ENCODE results near the gene RPS6KA5.

RPS6KA5 gene

GRCh38 chr14:91027561-91027960 lies 32.9 kb downstream of the RPS6KA5 start:
- no peak for DNase-seq (ENCODE audit: low read depth)

GRCh38 chr14:91022622-91023028 lies 37.8 kb downstream of the RPS6KA5 start:
- peak; percentile 6 for DNase-seq (ENCODE audit: low read depth)

GRCh38 chr14:91021991-91022621 lies 38.3 kb downstream of the RPS6KA5 start:
- DNase-seq (ENCODE audit: low read depth), result no peak

- no peak for DNase-seq (ENCODE audit: low read depth)
Measured at GRCh38 chr14:91021115-91021514, 39.3 kb downstream of the RPS6KA5 start.

- no peak for DNase-seq (ENCODE audit: low read depth)
Measured at GRCh38 chr14:91019673-91020072, 40.8 kb downstream of the RPS6KA5 start.

- no peak for DNase-seq (ENCODE audit: low read depth)
Measured at GRCh38 chr14:91018481-91018880, 42.0 kb downstream of the RPS6KA5 start.

- no peak for DNase-seq (ENCODE audit: low read depth)
Measured at GRCh38 chr14:91016800-91017410, 43.5 kb downstream of the RPS6KA5 start.

- DNase-seq (ENCODE audit: low read depth), result no peak
Measured at GRCh38 chr14:91015435-91015834, 45.0 kb downstream of the RPS6KA5 start.

- DNase-seq (ENCODE audit: low read depth), result no peak
Measured at GRCh38 chr14:91012045-91012444, 48.4 kb downstream of the RPS6KA5 start.

- DNase-seq (ENCODE audit: low read depth), result no peak
Measured at GRCh38 chr14:91010153-91010533, 50.3 kb downstream of the RPS6KA5 start.

GRCh38 chr14:91009501-91010152 lies 50.8 kb downstream of the RPS6KA5 start:
- DNase-seq (ENCODE audit: low read depth), result no peak

GRCh38 chr14:91008759-91009409 lies 51.6 kb downstream of the RPS6KA5 start:
- no peak for DNase-seq (ENCODE audit: low read depth)

- no peak for DNase-seq (ENCODE audit: low read depth)
Measured at GRCh38 chr14:91005716-91006115, 54.7 kb downstream of the RPS6KA5 start.

- DNase-seq (ENCODE audit: low read depth), result no peak
Measured at GRCh38 chr14:91004987-91005386, 55.5 kb downstream of the RPS6KA5 start.

- DNase-seq (ENCODE audit: low read depth), result no peak
Measured at GRCh38 chr14:90999299-90999698, 61.1 kb downstream of the RPS6KA5 start.

GRCh38 chr14:90996967-90997366 lies 63.5 kb downstream of the RPS6KA5 start:
- no peak for DNase-seq (ENCODE audit: low read depth)

GRCh38 chr14:90995785-90996184 lies 64.7 kb downstream of the RPS6KA5 start:
- no peak for DNase-seq (ENCODE audit: low read depth)

- no peak for DNase-seq (ENCODE audit: low read depth)
Measured at GRCh38 chr14:90993792-90994191, 66.6 kb downstream of the RPS6KA5 start.

- DNase-seq (ENCODE audit: low read depth), result no peak
Measured at GRCh38 chr14:90991690-90992443, 68.6 kb downstream of the RPS6KA5 start.

GRCh38 chr14:90990141-90990540 lies 70.3 kb downstream of the RPS6KA5 start:
- DNase-seq (ENCODE audit: low read depth), result no peak

- no peak for DNase-seq (ENCODE audit: low read depth)
Measured at GRCh38 chr14:90987140-90987539, 73.3 kb downstream of the RPS6KA5 start.

GRCh38 chr14:90986510-90986909 lies 73.9 kb downstream of the RPS6KA5 start:
- no peak for DNase-seq (ENCODE audit: low read depth)

Measured in fibroblast of the conjunctiva (primary cell).